Measurements from ENCODE around the gene C12orf42.

Gene C12orf42

GRCh38 chr12:103288016-103288415, 207.8 kb downstream of the C12orf42 start:
- H3K4me3 ChIP-seq (ENCODE audit: severe bottlenecking) = no peak overlapping the region
- no peaks in the 10 kb centered on the region for H3K27me3 ChIP-seq (ENCODE audit: insufficient read depth, poor library complexity, severe bottlenecking)
- DNase-seq (ENCODE audit: low spot score) (no peak), ATAC-seq (ENCODE audit: low read depth) (no peak)
- H3K36me3 ChIP-seq (ENCODE audit: low read depth) = no peaks in the 10 kb centered on the region
- no peaks in the 10 kb centered on the region for H3K4me1 ChIP-seq (ENCODE audit: insufficient read depth, poor library complexity, severe bottlenecking)
- H3K9me3 ChIP-seq (ENCODE audit: severe bottlenecking) = no peaks in the 10 kb centered on the region
- no peak for TF ChIP-seq CTCF (IDR thresholded peaks at IDR 0.05; ENCODE audit: poor library complexity, severe bottlenecking)
- no peak overlapping the region for H3K27ac ChIP-seq (ENCODE audit: poor library complexity, severe bottlenecking)

GRCh38 chr12:103282124-103282523, 213.6 kb downstream of the C12orf42 start:
- DNase-seq (ENCODE audit: low spot score) (no peak), ATAC-seq (ENCODE audit: low read depth) (no peak)
- Histone ChIP-seq H3K27me3 (ENCODE audit: insufficient read depth, poor library complexity, severe bottlenecking) (no peaks in the 10 kb centered on the region), H3K36me3 (ENCODE audit: low read depth) (no peaks in the 10 kb centered on the region), H3K27ac (ENCODE audit: poor library complexity, severe bottlenecking) (no peak overlapping the region), H3K4me1 (ENCODE audit: insufficient read depth, poor library complexity, severe bottlenecking) (no peaks in the 10 kb centered on the region), H3K9me3 (ENCODE audit: severe bottlenecking) (no peaks in the 10 kb centered on the region), H3K4me3 (ENCODE audit: severe bottlenecking) (no peak overlapping the region)
- TF ChIP-seq CTCF (IDR thresholded peaks at IDR 0.05; ENCODE audit: poor library complexity, severe bottlenecking) = no peak

GRCh38 chr12:103279444-103279843, 216.3 kb downstream of the C12orf42 start:
- H3K27ac ChIP-seq (ENCODE audit: poor library complexity, severe bottlenecking) = no peak overlapping the region
- DNase-seq (ENCODE audit: low spot score) = no peak
- TF ChIP-seq CTCF (IDR thresholded peaks at IDR 0.05; ENCODE audit: poor library complexity, severe bottlenecking) = no peak

GRCh38 chr12:103278329-103278728, 217.4 kb downstream of the C12orf42 start:
- Histone ChIP-seq H3K4me3 (ENCODE audit: severe bottlenecking) (no peak overlapping the region), H3K27ac (ENCODE audit: poor library complexity, severe bottlenecking) (no peak overlapping the region), H3K4me1 (ENCODE audit: insufficient read depth, poor library complexity, severe bottlenecking) (no peaks in the 10 kb centered on the region), H3K27me3 (ENCODE audit: insufficient read depth, poor library complexity, severe bottlenecking) (no peaks in the 10 kb centered on the region), H3K36me3 (ENCODE audit: low read depth) (no peaks in the 10 kb centered on the region), H3K9me3 (ENCODE audit: severe bottlenecking) (no peaks in the 10 kb centered on the region)
- TF ChIP-seq CTCF (IDR thresholded peaks at IDR 0.05; ENCODE audit: poor library complexity, severe bottlenecking) = no peak
- DNase-seq (ENCODE audit: low spot score) (no peak), ATAC-seq (ENCODE audit: low read depth) (no peak)

More at GRCh38 chr12:103279444-103279843, 216.3 kb downstream of the C12orf42 start:
- Histone ChIP-seq H3K36me3 (ENCODE audit: low read depth) (no peaks in the 10 kb centered on the region), H3K4me1 (ENCODE audit: insufficient read depth, poor library complexity, severe bottlenecking) (no peaks in the 10 kb centered on the region), H3K9me3 (ENCODE audit: severe bottlenecking) (no peaks in the 10 kb centered on the region), H3K27me3 (ENCODE audit: insufficient read depth, poor library complexity, severe bottlenecking) (no peaks in the 10 kb centered on the region), H3K4me3 (ENCODE audit: severe bottlenecking) (no peak overlapping the region)
- no peak for ATAC-seq (ENCODE audit: low read depth)

GRCh38 chr12:103273645-103274044, 222.1 kb downstream of the C12orf42 start:
- Histone ChIP-seq H3K27me3 (ENCODE audit: insufficient read depth, poor library complexity, severe bottlenecking) (no peaks in the 10 kb centered on the region), H3K4me3 (ENCODE audit: severe bottlenecking) (no peak overlapping the region), H3K4me1 (ENCODE audit: insufficient read depth, poor library complexity, severe bottlenecking) (no peaks in the 10 kb centered on the region), H3K27ac (ENCODE audit: poor library complexity, severe bottlenecking) (no peak overlapping the region), H3K36me3 (ENCODE audit: low read depth) (no peaks in the 10 kb centered on the region), H3K9me3 (ENCODE audit: severe bottlenecking) (no peaks in the 10 kb centered on the region)
- ATAC-seq (ENCODE audit: low read depth) = no peak; the same call in 2 of the 3 replicates
- DNase-seq (ENCODE audit: low spot score) = no peak
- TF ChIP-seq CTCF (IDR thresholded peaks at IDR 0.05; ENCODE audit: poor library complexity, severe bottlenecking) = no peak

Measured in RWPE2 (cell line).